ENCODE results near the gene GABBR1.
"Not testable (repeated sequence)": the region's sequence is repeated elsewhere in the genome, so short reads cannot be mapped to it uniquely, and the experiment has no call there.

GABBR1 gene

DNA sequence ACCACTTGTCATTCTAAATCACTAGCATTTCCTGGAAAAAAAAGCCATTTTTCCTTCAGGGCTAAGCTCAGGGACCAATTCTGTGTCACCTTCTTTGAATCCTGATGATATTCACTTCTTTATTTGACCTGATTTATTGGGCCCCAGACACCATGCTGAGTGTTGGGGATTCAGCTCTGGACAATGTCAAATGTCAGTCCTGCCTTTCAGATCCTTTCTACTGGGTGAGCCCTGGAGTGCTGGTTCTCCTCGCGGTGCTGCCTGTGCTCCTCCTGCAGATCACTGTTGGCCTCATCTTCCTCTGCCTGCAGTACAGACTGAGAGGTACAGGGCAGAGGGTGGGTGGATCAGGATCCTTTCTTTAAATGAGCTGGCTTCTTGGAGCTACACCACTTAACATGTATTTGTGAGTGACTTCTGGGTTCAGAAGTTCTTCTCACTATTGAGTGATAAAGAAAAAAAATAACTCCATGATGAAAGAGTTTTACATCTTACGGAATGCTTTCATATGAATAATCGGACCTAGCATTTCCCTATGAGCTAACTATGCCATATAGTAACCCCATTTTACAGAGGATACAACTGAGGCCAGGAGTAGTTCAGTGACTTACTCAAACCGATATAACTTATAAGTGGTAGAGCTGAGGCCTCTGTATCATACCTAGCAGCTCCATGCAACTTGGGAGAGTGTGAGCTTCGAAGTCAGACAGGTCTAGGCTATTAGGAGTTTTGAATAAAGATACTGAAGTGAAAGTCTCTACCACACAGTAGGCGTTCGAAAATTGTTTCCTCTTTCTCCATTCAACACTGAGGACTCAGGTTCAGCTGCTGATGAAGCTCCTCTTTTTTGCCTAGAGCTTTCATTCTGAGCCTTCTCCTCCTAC is 33.2 kb upstream of the GABBR1 start:
- ChIA-PET POLR2A (interaction anchor here (1.1 to 1.8 kb wide), 2 partner anchors 16 to 33 kb away, joined by 4 to 7 read pairs; partner anchors contain the start of gene GABBR1), CTCF (interaction anchor here (0.6 to 10.1 kb wide), 13 partner anchors 9 to 1968 kb away, joined by 3 to 287 read pairs (median 4); partner anchors contain the start of gene MOG)
- H3K36me3 ChIP-seq (ENCODE audit: control insufficient read depth in 2 of 2, insufficient read depth in 1 of 2, low read length in 2 of 2) = no peaks in the 10 kb centered on the region
- H3K4me1 ChIP-seq (ENCODE audit: control insufficient read depth, insufficient read depth, low read length) = peaks cover 3% of the 10 kb centered on the region; the same call in 1 of the 2 replicates
- no peak overlapping the region for H3K4me3 ChIP-seq (ENCODE audit: low read depth, low read length)
- TF ChIP-seq ZBTB21 (tag by site-specific recombination; IDR thresholded peaks at IDR 0.05) (no peak), ZNF670 (tag by site-specific recombination; IDR thresholded peaks at IDR 0.05; ENCODE audit: low read depth) (no peak), KLF10 (tag by site-specific recombination; IDR thresholded peaks at IDR 0.05) (no peak)
- TF ChIP-seq, protein P1, sequence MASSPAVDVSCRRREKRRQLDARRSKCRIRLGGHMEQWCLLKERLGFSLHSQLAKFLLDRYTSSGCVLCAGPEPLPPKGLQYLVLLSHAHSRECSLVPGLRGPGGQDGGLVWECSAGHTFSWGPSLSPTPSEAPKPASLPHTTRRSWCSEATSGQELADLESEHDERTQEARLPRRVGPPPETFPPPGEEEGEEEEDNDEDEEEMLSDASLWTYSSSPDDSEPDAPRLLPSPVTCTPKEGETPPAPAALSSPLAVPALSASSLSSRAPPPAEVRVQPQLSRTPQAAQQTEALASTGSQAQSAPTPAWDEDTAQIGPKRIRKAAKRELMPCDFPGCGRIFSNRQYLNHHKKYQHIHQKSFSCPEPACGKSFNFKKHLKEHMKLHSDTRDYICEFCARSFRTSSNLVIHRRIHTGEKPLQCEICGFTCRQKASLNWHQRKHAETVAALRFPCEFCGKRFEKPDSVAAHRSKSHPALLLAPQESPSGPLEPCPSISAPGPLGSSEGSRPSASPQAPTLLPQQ (tag by site-specific recombination; IDR thresholded peaks at IDR 0.05) = no peak
- H3K27ac ChIP-seq (ENCODE audit: extremely low read depth, low read depth, low read length) = no peak overlapping the region
- H3K9me3 ChIP-seq (ENCODE audit: control insufficient read depth, insufficient read depth, low read depth, low read length) = no peaks in the 10 kb centered on the region

DNA sequence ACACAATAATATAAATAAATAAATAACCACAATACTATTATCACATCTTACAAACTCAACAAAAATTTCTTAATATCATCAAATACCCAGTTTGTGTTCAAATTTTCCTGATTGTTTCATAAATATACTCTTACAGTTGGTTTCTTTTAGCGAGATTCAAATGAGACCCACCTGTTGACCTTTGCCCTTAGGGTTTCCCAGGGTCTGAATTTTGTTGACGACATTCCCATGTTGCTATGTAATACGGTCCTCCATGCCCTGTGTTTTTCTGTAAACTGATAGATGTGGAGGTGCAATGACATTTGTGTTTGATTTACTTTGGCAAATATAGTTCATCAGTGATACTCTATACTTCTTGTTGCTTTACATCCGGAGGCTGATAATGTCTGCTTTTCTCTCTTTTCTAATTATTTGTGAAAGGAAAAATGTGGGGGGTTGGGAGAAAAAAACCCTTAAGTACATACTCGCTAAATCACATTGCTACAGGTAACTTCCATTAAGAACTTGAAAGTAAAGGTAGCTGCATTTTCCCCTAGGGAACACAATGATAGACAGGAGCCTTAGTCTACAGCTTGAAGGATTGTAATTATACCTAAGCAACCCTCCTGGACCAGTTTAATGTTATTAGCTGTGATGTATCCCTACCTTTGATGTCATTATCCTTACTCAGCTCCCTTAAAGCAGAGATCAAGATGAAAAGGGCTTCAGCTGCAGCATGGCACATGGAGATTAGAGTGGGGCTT is 30.5 kb upstream of the GABBR1 start:
- Histone ChIP-seq H3K36me3 (ENCODE audit: control insufficient read depth in 2 of 2, insufficient read depth in 1 of 2, low read length in 2 of 2) (no peaks in the 10 kb centered on the region), H3K9me3 (ENCODE audit: control insufficient read depth, insufficient read depth, low read depth, low read length) (no peaks in the 10 kb centered on the region), H3K27ac (ENCODE audit: extremely low read depth, low read depth, low read length) (no peak overlapping the region), H3K4me3 (ENCODE audit: low read depth, low read length) (no peak overlapping the region), H3K4me1 (ENCODE audit: control insufficient read depth, insufficient read depth, low read length) (peaks cover 3% of the 10 kb centered on the region; the same call in 1 of the 2 replicates)
- ChIA-PET POLR2A (interaction anchor here (0.6 to 1.5 kb wide), 2 partner anchors 13 to 33 kb away, joined by 3 to 5 read pairs; no protein-coding TSS in a partner anchor), CTCF (interaction anchor here (0.6 to 10.1 kb wide), 4 partner anchors 12 to 349 kb away, joined by 4 to 287 read pairs (median 6); no protein-coding TSS in a partner anchor)
- TF ChIP-seq SCRT2 (tag by site-specific recombination; IDR thresholded peaks at IDR 0.05) = peak; percentile 77
- TF ChIP-seq, protein P2, sequence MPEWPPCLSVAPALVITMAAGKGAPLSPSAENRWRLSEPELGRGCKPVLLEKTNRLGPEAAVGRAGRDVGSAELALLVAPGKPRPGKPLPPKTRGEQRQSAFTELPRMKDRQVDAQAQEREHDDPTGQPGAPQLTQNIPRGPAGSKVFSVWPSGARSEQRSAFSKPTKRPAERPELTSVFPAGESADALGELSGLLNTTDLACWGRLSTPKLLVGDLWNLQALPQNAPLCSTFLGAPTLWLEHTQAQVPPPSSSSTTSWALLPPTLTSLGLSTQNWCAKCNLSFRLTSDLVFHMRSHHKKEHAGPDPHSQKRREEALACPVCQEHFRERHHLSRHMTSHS (tag by site-specific recombination; IDR thresholded peaks at IDR 0.05) = no peak

DNA sequence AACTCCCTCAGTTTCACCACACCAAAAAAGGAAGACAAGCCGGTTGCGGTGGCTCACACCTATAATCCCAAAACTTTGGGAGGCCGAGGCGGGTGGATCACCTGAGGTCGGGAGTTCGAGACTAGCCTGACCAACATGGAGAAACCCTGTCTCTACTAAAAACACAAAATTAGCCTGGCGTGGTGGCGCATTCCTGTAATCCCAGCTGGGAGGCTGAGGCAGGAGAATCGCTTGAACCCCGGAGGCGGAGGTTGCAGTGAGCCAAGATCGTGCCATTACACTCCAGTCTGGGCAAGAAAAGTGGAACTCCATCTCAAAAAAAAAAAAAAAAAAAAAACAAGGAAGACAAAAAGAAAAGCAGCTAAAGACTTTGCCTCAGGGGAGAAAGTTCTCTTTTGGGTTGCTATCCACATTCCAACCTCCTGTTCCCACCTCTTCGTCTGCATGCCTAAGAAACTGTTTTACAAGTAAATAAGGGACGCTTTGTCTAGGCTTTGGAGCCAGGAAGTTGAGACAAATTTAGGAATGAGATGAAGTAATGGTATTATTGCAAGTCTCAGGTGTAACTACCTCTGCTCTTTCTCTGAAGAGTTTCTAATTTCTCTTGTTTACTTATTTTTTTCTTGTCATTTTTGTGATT is 28.6 kb upstream of the GABBR1 start:
- ChIA-PET CTCF (interaction anchor here (0.6 to 10.1 kb wide), 2 partner anchors 10 to 201 kb away, joined by 3 to 287 read pairs; no protein-coding TSS in a partner anchor), POLR2A (interaction anchor here (0.8 to 1.0 kb wide), 2 partner anchors 8 to 26 kb away, joined by 4 to 5 read pairs; no protein-coding TSS in a partner anchor)
- not testable (repeated sequence) for H3K27ac ChIP-seq (ENCODE audit: extremely low read depth, low read depth, low read length); H3K4me3 ChIP-seq (ENCODE audit: low read depth, low read length); H3K9me3 ChIP-seq (ENCODE audit: control insufficient read depth, insufficient read depth, low read depth, low read length); H3K4me1 ChIP-seq (ENCODE audit: control insufficient read depth, insufficient read depth, low read length); H3K36me3 ChIP-seq (ENCODE audit: control insufficient read depth in 2 of 2, insufficient read depth in 1 of 2, low read length in 2 of 2)

DNA sequence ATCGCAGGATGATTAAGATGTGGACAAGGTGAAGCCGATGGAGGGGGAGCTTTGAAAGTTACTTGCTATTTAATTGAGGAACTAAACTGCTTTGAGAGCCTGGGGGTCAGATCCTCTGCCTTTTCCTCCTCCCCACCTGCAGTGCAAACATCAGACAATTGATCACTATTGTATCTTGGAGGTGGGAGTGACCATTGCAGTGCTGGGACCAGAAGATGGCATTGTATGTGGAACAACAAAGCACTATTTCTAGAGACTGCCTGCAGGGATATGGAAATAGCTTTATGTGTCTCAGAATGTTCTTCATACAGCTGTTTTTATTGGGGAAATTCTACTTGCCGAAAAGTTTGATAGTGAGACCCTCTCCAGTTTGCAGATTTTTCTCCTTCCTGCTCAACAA is 28.1 kb upstream of the GABBR1 start:
- Histone ChIP-seq H3K27ac (ENCODE audit: extremely low read depth, low read depth, low read length) (no peak overlapping the region), H3K9me3 (ENCODE audit: control insufficient read depth, insufficient read depth, low read depth, low read length) (no peaks in the 10 kb centered on the region), H3K4me3 (ENCODE audit: low read depth, low read length) (no peak overlapping the region), H3K4me1 (ENCODE audit: control insufficient read depth, insufficient read depth, low read length) (no peaks in the 10 kb centered on the region), H3K36me3 (ENCODE audit: control insufficient read depth in 2 of 2, insufficient read depth in 1 of 2, low read length in 2 of 2) (no peaks in the 10 kb centered on the region)
- POLR2A ChIA-PET = interaction anchor here (0.8 kb wide), 1 partner anchor 26 kb away, joined by 4 read pairs; no protein-coding TSS in a partner anchor
- CTCF ChIA-PET = interaction anchor here (0.5 to 10.1 kb wide), 3 partner anchors 10 to 202 kb away, joined by 3 to 287 read pairs (median 3); no protein-coding TSS in a partner anchor
- TF ChIP-seq ZNF544 (tag by site-specific recombination; IDR thresholded peaks at IDR 0.05) (no peak), ZNF239 (tag by site-specific recombination; IDR thresholded peaks at IDR 0.05) (no peak), ZNF624 (tag by site-specific recombination; IDR thresholded peaks at IDR 0.05) (no peak), ZNF670 (tag by site-specific recombination; IDR thresholded peaks at IDR 0.05; ENCODE audit: low read depth) (no peak), ZNF555 (tag by site-specific recombination; conservative IDR thresholded peaks at IDR 0.05) (no peak), ZNF221 (tag by site-specific recombination; IDR thresholded peaks at IDR 0.05; ENCODE audit: borderline replicate concordance) (no peak), ZNF660 (tag by site-specific recombination; IDR thresholded peaks at IDR 0.05) (no peak), ZNF391 (tag by site-specific recombination; IDR thresholded peaks at IDR 0.05; ENCODE audit: borderline replicate concordance, low read depth) (no peak), ZNF701 (tag by site-specific recombination; IDR thresholded peaks at IDR 0.05) (no peak), ZNF658 (tag by site-specific recombination; IDR thresholded peaks at IDR 0.05) (no peak), ZNF558 (tag by site-specific recombination; IDR thresholded peaks at IDR 0.05) (no peak)
- TF ChIP-seq, protein P3, sequence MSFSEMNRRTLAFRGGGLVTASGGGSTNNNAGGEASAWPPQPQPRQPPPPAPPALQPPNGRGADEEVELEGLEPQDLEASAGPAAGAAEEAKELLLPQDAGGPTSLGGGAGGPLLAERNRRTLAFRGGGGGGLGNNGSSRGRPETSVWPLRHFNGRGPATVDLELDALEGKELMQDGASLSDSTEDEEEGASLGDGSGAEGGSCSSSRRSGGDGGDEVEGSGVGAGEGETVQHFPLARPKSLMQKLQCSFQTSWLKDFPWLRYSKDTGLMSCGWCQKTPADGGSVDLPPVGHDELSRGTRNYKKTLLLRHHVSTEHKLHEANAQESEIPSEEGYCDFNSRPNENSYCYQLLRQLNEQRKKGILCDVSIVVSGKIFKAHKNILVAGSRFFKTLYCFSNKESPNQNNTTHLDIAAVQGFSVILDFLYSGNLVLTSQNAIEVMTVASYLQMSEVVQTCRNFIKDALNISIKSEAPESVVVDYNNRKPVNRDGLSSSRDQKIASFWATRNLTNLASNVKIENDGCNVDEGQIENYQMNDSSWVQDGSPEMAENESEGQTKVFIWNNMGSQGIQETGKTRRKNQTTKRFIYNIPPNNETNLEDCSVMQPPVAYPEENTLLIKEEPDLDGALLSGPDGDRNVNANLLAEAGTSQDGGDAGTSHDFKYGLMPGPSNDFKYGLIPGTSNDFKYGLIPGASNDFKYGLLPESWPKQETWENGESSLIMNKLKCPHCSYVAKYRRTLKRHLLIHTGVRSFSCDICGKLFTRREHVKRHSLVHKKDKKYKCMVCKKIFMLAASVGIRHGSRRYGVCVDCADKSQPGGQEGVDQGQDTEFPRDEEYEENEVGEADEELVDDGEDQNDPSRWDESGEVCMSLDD (tag by site-specific recombination; IDR thresholded peaks at IDR 0.05) = no peak

All from HEK293 (cell line).